Activated CD4-positive, alpha-beta T cell treated with anti-CD3 and anti-CD28 coated beads, Interleukin-2, amount 50 U/mL, for 16 hours (primary cell): ENCODE measurements around the gene IL36RN.

Source experiments
- DNase-seq: peaks from one replicate; pipeline ENCODE4 v3.0.0-alpha.2; 2020

Gene IL36RN

DNA sequence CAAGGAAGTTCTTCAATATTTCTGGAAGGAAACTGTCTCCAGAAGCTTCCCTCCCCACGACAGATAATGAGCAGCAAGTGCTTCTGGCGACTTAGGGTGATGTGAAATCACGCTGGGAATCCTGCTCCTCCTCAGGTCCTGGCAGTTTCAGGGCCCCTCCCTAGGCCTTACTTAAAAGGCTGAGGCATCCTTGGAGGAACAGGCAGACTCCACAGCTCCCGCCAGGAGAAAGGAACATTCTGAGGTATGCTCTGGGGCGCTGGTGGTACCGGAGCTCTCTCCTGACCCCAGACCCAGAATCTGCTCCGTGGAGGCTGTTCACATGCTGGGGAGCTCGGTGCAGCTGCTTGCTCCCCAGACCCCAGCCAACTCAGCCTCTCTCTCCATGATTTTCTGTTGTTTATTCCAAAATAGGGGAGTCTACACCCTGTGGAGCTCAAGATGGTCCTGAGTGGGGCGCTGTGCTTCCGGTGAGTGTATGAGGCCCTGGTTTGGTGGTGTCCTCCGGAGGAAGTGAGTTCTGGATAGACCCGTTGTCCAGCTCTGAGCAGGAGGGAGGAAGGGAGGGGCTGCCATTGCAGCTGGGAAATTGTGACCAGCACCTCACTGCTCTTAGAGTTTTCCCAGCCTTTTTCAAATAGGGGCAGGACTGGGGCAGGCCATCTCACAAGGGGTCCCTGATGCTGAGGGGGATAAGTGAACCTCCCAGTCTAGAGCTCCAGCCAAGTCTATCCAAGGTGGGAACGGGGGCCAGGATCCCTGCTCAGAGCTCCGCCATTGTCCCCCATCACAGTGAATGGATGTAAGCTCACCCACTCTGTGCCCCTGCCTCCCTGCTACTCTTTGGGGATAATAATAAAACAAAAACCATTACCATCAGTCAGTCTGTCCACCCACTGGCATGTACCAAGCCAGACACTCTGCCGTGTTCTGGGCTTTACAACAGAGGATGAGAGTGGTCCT is at the start of gene IL36RN:
Gene IL36RN (plus strand): TSS at position 201 of the 963 bp plus-strand sequence. CDS start 241 bp downstream, at position 442.
- DNase-seq = no peak

GRCh38 chr2:113009622-113010021 is 49.4 kb upstream of the IL36RN start:
- DNase-seq = no peak

DNA sequence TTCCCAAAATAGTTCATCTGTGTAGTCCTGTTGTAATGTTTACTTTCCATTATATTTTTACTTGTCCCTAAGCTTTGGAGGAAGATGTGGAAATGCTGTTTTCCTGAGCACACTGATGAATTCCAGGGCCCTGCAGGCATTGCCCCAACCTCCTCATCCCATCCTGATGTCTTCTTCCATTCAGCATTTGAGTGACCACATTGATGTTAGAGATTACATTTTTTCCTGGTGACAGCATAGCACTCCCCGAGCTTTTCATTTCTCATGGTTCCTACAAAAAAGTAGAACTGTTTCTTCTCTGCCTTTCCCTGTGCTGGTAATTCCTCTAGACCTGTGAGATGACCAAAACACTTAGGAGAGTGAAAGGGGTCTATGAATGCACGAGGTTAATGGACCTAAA is 48.9 kb upstream of the IL36RN start:
- DNase-seq = no peak

DNA sequence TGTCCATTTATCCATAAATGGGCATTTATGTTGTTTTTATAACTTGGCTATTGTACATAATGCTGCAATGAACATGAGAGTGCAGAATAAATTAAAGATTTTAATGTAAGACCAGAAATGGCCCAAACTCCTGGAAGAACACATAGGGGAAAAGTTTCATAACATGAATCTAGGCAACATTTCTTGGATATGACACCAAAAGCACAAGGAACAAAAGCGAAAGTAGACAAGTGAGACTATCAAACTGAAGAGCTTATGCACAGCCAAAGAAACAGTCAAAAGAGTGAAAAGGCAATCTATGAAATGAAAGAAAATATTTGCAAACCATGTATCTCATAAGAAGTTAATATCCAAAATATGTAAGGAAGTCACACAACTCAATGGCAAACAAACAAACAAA is 47.9 kb upstream of the IL36RN start:
- no peak for DNase-seq

- no peak for DNase-seq
Measured at GRCh38 chr2:113012436-113013335, 46.3 kb upstream of the IL36RN start.

GRCh38 chr2:113013336-113013661 is 45.7 kb upstream of the IL36RN start:
- no peak for DNase-seq

GRCh38 chr2:113014067-113014466 is 44.9 kb upstream of the IL36RN start:
- DNase-seq = no peak

GRCh38 chr2:113015042-113015441 is 44.0 kb upstream of the IL36RN start:
- DNase-seq = no peak

DNA sequence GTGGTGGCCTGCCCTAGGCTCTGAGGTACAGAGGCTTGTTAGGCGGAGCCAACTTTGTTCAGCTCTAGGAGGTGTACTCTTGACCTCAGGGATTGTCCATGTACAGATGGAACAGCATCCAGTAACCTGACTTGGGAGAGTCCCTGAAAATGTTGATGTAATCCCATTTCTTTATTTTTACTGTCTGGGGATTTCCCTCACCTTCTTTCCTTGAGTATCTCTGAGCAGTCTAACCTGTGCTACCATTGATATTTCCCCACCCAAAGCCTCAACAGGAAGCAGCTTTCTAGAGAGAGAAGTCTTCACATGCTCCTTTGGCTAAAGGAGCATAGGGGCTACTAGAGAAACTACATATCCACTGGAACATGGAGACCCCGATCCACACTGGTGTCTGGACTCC is 43.3 kb upstream of the IL36RN start:
- DNase-seq = no peak

DNA sequence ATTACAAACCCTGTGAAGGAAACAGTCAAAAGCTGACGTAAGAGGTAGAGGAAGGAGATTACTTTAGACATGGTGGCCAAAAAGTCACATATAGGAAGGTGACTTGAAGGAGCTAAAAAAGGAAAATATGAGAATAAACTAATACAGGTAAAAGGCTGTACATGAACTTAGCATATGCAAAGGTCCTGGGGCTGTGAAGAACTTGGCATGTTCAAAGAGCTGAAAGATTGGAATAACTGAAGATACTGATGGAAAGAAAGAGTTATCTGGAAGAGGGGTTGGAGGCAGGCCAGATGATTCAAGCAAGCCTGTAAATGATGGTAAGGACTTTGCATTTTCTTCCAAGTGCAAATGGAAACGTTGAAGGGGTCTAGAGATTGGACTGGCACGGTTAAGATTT is 40.5 kb upstream of the IL36RN start:
- DNase-seq = no peak

DNA sequence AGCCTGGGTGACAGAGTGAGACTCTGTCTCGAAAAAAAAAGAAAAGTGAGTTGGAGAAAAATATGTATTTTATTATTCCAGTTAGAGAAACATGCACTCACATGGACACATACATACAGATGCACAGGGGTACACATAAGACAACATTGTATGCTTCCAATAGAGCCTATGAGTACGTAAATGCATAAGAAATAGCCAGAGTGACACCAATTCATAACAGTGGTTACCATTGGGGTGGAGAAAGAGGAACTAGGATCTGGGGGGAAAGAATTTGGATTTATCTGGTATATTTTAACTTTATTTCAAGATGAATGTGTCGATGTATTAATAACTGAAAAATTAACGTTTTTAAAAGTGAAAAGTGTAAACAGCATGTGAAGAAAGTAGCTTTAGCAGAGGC is 37.7 kb upstream of the IL36RN start:
- DNase-seq = no peak

DNA sequence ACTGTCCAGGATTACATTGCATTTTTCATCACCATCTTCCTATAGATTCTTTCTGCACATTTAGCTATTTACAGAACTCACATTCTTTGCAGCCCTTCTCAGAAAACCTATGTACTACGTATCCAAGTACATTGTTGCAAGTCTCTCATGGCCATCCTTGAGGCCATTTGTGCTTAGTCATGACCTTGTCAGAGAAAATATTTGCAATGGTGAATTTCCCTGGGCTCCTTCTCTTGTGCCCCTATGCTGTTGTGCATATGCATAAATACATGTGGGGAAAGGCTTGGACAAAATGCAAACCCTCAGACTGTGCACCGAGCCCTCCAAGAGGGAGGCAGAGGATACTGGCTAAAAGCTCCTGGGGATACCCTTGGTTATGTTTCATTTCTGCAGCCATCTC is 34.2 kb upstream of the IL36RN start:
- DNase-seq = no peak

GRCh38 chr2:113025737-113026136 is 33.3 kb upstream of the IL36RN start:
- no peak for DNase-seq

DNA sequence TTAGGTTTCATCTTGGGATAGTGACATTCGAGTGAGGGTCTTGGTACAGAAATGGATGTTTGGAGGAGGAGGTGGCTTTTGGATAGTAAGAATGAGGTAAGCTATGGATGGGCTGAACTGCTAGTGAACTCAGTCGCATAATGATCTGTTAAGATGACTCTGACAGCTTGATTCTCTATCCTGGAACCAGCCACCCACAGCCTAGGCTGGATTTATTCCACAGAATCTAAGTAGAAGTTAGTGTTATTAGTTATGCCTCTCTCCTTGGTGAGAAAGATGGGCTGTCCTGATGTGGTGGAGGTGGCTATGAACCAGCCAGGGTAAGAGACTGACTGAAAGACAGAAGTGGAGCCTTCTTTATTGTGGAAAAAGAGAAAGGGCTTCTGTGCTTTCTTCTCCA is 31.3 kb upstream of the IL36RN start:
- DNase-seq = no peak

- no peak for DNase-seq
Measured at GRCh38 chr2:113028112-113028511, 30.9 kb upstream of the IL36RN start.

- DNase-seq = no peak
Measured at GRCh38 chr2:113032737-113033136, 26.3 kb upstream of the IL36RN start.

GRCh38 chr2:113034016-113034415 is 25.0 kb upstream of the IL36RN start:
- no peak for DNase-seq

DNA sequence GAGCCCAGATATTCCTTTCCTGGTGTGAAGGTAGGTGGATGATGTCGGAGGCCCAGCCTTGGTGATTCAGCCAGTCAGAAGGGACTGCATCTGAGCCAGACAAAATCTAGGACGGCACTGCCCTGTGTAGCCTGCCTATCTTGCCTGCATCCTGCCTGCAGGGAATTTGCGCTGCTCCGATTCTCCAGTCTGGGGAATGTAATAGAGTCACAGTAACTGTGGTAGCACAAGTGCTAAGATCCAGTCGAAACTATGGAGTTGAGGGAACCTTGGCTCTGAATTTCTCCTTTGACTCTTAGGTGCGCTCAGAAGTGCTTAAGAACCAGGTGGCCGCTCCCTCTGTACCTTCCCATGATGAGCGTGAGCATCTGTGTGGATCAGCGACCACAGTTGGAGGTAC is 22.2 kb upstream of the IL36RN start:
- DNase-seq = no peak

DNA sequence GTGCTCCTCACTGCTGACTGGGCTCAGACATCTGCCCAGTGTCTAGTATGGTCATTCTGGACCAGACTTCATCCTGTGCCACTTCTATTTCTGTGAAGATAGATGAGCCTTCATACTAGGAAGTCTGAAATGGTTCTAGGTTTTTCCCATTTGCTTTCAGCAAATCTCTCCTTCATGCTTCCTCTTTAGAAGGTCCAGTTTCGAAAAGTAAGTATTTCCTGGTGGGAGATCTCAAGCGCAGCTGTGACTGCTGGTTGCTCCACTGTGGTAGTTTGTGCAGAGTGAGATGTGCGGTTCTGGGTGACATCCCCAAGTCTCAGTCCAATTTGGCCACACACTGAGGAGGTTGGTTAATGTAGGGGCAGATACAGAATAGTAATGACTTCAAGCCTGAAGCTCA is 20.7 kb upstream of the IL36RN start:
- DNase-seq = no peak

DNA sequence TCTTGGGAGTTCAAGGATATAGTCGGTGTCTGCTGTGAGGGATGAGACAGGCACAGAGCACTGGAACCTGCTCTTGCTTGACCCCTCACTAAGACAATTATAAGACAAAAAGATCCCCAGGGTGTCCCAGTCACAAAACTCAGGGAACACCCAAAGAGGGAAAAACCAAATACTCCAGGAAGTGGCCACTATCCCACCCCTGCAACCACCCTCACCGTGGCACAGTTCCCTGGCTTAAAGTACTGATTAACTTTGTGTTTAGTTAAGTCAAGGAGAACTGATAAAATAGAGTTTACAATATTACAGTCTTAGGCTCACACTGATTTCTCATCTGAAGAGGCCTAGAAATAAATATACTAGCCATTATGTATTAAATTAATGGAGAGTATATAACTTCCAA is 19.8 kb upstream of the IL36RN start:
- DNase-seq = no peak

DNA sequence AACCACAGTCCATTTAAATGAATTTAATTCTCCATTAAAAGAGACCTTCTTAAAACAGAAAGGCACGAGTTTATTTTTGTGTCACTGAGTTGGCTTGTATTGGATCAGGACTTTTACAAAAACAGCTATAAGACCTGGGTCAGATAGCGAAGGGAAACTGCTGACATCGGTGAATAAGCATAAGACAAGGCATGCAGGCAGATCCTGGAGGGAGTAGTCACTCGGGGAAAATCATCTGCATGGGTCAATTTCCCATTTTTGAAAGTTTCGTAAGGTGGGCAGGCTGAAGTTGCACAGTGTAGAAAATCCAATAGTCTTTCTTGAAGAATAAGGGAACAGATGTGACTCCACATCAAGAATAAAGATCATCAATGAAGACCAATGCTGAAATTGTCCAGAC is 19.3 kb upstream of the IL36RN start:
- no peak for DNase-seq

- DNase-seq = no peak
Measured at GRCh38 chr2:113041871-113042270, 17.1 kb upstream of the IL36RN start.

GRCh38 chr2:113046465-113046864 is 12.5 kb upstream of the IL36RN start:
- no peak for DNase-seq
